ENCODE results near the gene S100A6.

S100A6 gene

DNA sequence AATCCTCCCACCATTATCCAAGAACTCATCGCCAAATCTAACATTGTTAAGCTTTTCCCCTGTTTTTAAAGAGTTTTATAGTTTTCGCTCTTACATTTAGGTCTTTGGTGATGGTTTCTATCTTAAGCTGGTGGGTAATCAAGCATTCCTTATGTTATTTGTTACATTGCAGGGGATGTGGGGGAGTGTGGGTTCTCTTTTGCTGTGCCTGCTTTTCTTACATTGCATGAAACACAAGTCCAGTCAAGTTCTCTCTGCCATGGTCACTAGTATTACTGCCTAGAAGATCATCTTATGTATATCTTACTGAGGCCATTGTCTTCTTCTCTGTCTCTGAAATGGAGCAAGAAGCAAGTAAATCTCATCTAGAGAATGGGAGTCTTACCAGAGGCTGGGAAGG, 48.1 kb downstream of the S100A6 start:
- TF ChIP-seq, protein P1, sequence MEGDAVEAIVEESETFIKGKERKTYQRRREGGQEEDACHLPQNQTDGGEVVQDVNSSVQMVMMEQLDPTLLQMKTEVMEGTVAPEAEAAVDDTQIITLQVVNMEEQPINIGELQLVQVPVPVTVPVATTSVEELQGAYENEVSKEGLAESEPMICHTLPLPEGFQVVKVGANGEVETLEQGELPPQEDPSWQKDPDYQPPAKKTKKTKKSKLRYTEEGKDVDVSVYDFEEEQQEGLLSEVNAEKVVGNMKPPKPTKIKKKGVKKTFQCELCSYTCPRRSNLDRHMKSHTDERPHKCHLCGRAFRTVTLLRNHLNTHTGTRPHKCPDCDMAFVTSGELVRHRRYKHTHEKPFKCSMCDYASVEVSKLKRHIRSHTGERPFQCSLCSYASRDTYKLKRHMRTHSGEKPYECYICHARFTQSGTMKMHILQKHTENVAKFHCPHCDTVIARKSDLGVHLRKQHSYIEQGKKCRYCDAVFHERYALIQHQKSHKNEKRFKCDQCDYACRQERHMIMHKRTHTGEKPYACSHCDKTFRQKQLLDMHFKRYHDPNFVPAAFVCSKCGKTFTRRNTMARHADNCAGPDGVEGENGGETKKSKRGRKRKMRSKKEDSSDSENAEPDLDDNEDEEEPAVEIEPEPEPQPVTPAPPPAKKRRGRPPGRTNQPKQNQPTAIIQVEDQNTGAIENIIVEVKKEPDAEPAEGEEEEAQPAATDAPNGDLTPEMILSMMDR (IDR thresholded peaks at IDR 0.05; ENCODE audit: borderline replicate concordance, extremely low read depth, low read length, poor library complexity, severe bottlenecking), result no peak
- no peak for TF ChIP-seq EZH2 (IDR thresholded peaks at IDR 0.05; ENCODE audit: borderline replicate concordance, low read depth, low read length, severe bottlenecking)
- Histone ChIP-seq H3K27me3 (ENCODE audit: insufficient read depth, low read length, poor library complexity) (peaks cover 41% of the 10 kb centered on the region), H3K4me1 (ENCODE audit: insufficient read depth, low read length) (no peaks in the 10 kb centered on the region), H3K4me3 (ENCODE audit: low read depth in 1 of 2, low read length in 2 of 2) (no peak overlapping the region), H3K9ac (ENCODE audit: low read depth, low read length) (no peak overlapping the region), H3K27ac (ENCODE audit: low read length) (no peak overlapping the region), H3K9me3 (ENCODE audit: insufficient read depth, low read length, severe bottlenecking) (no peaks in the 10 kb centered on the region), H3K36me3 (ENCODE audit: insufficient read depth, low read length) (no peaks in the 10 kb centered on the region), H2AFZ (ENCODE audit: low read depth, low read length) (no peak overlapping the region), H3K4me2 (ENCODE audit: insufficient read depth, low read length) (no peak overlapping the region), H4K20me1 (ENCODE audit: insufficient read depth, low read length) (no peaks in the 10 kb centered on the region), H3K79me2 (ENCODE audit: insufficient read depth, low read length) (no peaks in the 10 kb centered on the region)
- DNase-seq (no peak), ATAC-seq (ENCODE audit: insufficient read depth, low read depth) (no peak)

DNA sequence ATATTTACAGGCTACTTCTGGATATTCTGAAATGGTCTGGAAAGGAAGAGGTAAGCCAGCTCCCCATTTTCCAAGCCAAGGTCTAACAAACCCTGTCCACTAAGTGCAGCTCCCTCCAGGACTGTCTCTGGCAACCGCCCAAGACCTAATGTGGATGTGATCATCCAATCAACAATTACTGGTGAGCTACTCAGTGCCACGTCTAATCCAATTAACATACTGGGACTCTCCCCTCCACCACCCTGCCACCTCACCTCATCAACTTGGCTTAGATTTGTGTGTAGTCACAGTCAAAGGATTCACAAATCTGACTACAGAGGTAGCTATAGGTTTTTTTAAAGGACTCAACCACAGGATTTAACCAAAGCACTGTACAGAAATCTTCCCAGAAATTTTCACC, 49.9 kb downstream of the S100A6 start:
- ATAC-seq (ENCODE audit: insufficient read depth, low read depth), result no peak
- no peaks in the 10 kb centered on the region for H4K20me1 ChIP-seq (ENCODE audit: insufficient read depth, low read length)

More for the DNA sequence above, 49.9 kb downstream of the S100A6 start:
- no peak for TF ChIP-seq EZH2 (IDR thresholded peaks at IDR 0.05; ENCODE audit: borderline replicate concordance, low read depth, low read length, severe bottlenecking)
- TF ChIP-seq, protein P1 (IDR thresholded peaks at IDR 0.05; ENCODE audit: borderline replicate concordance, extremely low read depth, low read length, poor library complexity, severe bottlenecking), result no peak
- H3K27me3 ChIP-seq (ENCODE audit: insufficient read depth, low read length, poor library complexity), result peaks cover 37% of the 10 kb centered on the region
- no peak overlapping the region for H3K4me2 ChIP-seq (ENCODE audit: insufficient read depth, low read length)
- no peaks in the 10 kb centered on the region for H3K4me1 ChIP-seq (ENCODE audit: insufficient read depth, low read length)
- DNase-seq, result no peak
- no peak overlapping the region for H2AFZ ChIP-seq (ENCODE audit: low read depth, low read length)
- H3K27ac ChIP-seq (ENCODE audit: low read length), result no peak overlapping the region
- no peaks in the 10 kb centered on the region for H3K9me3 ChIP-seq (ENCODE audit: insufficient read depth, low read length, severe bottlenecking)
- no peaks in the 10 kb centered on the region for H3K79me2 ChIP-seq (ENCODE audit: insufficient read depth, low read length)
- no peak overlapping the region for H3K9ac ChIP-seq (ENCODE audit: low read depth, low read length)
- H3K36me3 ChIP-seq (ENCODE audit: insufficient read depth, low read length), result no peaks in the 10 kb centered on the region
- no peak overlapping the region for H3K4me3 ChIP-seq (ENCODE audit: low read depth in 1 of 2, low read length in 2 of 2)

Measured in DND-41 (cell line).